ENCODE data around the gene RSRC1.

The RSRC1 gene

GRCh38 chr3:158079599-158079998 lies 30.3 kb upstream of the RSRC1 start:
- Histone ChIP-seq H3K4ac (ENCODE audit: low read depth, low read length) (no peak overlapping the region), H3K79me2 (ENCODE audit: control insufficient read depth, insufficient read depth, low read length, poor library complexity) (no peaks in the 10 kb centered on the region), H3K4me2 (ENCODE audit: low read length) (no peak overlapping the region), H2AFZ (ENCODE audit: insufficient read depth, low read length, poor library complexity) (no peak overlapping the region), H3K4me1 (ENCODE audit: control insufficient read depth in 1 of 2, insufficient read depth in 2 of 2, low read length in 2 of 2) (no peaks in the 10 kb centered on the region), H3K23ac (ENCODE audit: low read length) (no peak overlapping the region), H4K12ac (ENCODE audit: low read depth, low read length) (no peak overlapping the region), H4K8ac (ENCODE audit: low read depth, low read length) (no peak overlapping the region), H2AK5ac (ENCODE audit: low read length) (no peak overlapping the region), H3K14ac (ENCODE audit: low read length) (no peak overlapping the region), H3K36me3 (ENCODE audit: control insufficient read depth in 1 of 2, insufficient read depth in 2 of 2, low read length in 2 of 2) (no peaks in the 10 kb centered on the region), H2BK5ac (ENCODE audit: low read depth, low read length, poor library complexity) (no peak overlapping the region), H3K9me3 (ENCODE audit: insufficient read depth, low read depth, low read length) (no peaks in the 10 kb centered on the region), H4K91ac (ENCODE audit: low read depth, low read length) (no peak overlapping the region), H2BK12ac (ENCODE audit: low read length) (no peak overlapping the region), H2BK120ac (ENCODE audit: insufficient read depth, low read length, poor library complexity) (no peak overlapping the region), H3K79me1 (ENCODE audit: low read length) (no peaks in the 10 kb centered on the region), H3K27me3 (ENCODE audit: insufficient read depth, low read length) (no peaks in the 10 kb centered on the region), H3K18ac (ENCODE audit: low read length) (no peak overlapping the region), H3K4me3 (ENCODE audit: low read depth, low read length) (no peak overlapping the region), H3K9ac (ENCODE audit: low read length) (no peak overlapping the region), H3K27ac (ENCODE audit: low read depth, low read length) (no peak overlapping the region)
- DNase-seq = no peak
- no CpG with 5 or more reads among the region's 1 CpG for WGBS (ENCODE audit: extremely low coverage, insufficient coverage, insufficient read length)

- Histone ChIP-seq H2BK5ac (ENCODE audit: low read depth, low read length, poor library complexity) (no peak overlapping the region), H2AK5ac (ENCODE audit: low read length) (no peak overlapping the region), H3K27ac (ENCODE audit: low read depth, low read length) (no peak overlapping the region)
Measured at GRCh38 chr3:158084651-158085050, 25.2 kb upstream of the RSRC1 start.

GRCh38 chr3:158085358-158085757 lies 24.5 kb upstream of the RSRC1 start:
- H3K4me3 ChIP-seq (ENCODE audit: low read depth, low read length) = no peak overlapping the region
- H3K79me2 ChIP-seq (ENCODE audit: control insufficient read depth, insufficient read depth, low read length, poor library complexity) = no peaks in the 10 kb centered on the region
- no peak overlapping the region for H2AK5ac ChIP-seq (ENCODE audit: low read length)

More at GRCh38 chr3:158084651-158085050, 25.2 kb upstream of the RSRC1 start:
- no peak overlapping the region for H2BK120ac ChIP-seq (ENCODE audit: insufficient read depth, low read length, poor library complexity)
- H3K4me3 ChIP-seq (ENCODE audit: low read depth, low read length) = no peak overlapping the region
- H4K8ac ChIP-seq (ENCODE audit: low read depth, low read length) = no peak overlapping the region
- no peak overlapping the region for H4K91ac ChIP-seq (ENCODE audit: low read depth, low read length)
- no peaks in the 10 kb centered on the region for H3K9me3 ChIP-seq (ENCODE audit: insufficient read depth, low read depth, low read length)
- H3K4me1 ChIP-seq (ENCODE audit: control insufficient read depth in 1 of 2, insufficient read depth in 2 of 2, low read length in 2 of 2) = no peaks in the 10 kb centered on the region
- no peak overlapping the region for H2BK12ac ChIP-seq (ENCODE audit: low read length)
- H4K12ac ChIP-seq (ENCODE audit: low read depth, low read length) = no peak overlapping the region
- DNase-seq = no peak
- H3K9ac ChIP-seq (ENCODE audit: low read length) = no peak overlapping the region
- no peaks in the 10 kb centered on the region for H3K36me3 ChIP-seq (ENCODE audit: control insufficient read depth in 1 of 2, insufficient read depth in 2 of 2, low read length in 2 of 2)
- H3K23ac ChIP-seq (ENCODE audit: low read length) = no peak overlapping the region
- no peak overlapping the region for H3K4ac ChIP-seq (ENCODE audit: low read depth, low read length)
- H3K4me2 ChIP-seq (ENCODE audit: low read length) = no peak overlapping the region
- H3K27me3 ChIP-seq (ENCODE audit: insufficient read depth, low read length) = no peaks in the 10 kb centered on the region
- no peak overlapping the region for H2AFZ ChIP-seq (ENCODE audit: insufficient read depth, low read length, poor library complexity)
- H3K79me1 ChIP-seq (ENCODE audit: low read length) = no peaks in the 10 kb centered on the region
- no peak overlapping the region for H3K18ac ChIP-seq (ENCODE audit: low read length)
- no peaks in the 10 kb centered on the region for H3K79me2 ChIP-seq (ENCODE audit: control insufficient read depth, insufficient read depth, low read length, poor library complexity)
- H3K14ac ChIP-seq (ENCODE audit: low read length) = no peak overlapping the region

GRCh38 chr3:158085931-158086330 lies 24.0 kb upstream of the RSRC1 start:
- Histone ChIP-seq H3K4me3 (ENCODE audit: low read depth, low read length) (no peak overlapping the region), H3K4me2 (ENCODE audit: low read length) (no peak overlapping the region), H2BK12ac (ENCODE audit: low read length) (no peak overlapping the region), H4K8ac (ENCODE audit: low read depth, low read length) (no peak overlapping the region), H4K12ac (ENCODE audit: low read depth, low read length) (no peak overlapping the region), H2AK5ac (ENCODE audit: low read length) (no peak overlapping the region), H3K27me3 (ENCODE audit: insufficient read depth, low read length) (no peaks in the 10 kb centered on the region), H3K79me1 (ENCODE audit: low read length) (no peaks in the 10 kb centered on the region), H3K9ac (ENCODE audit: low read length) (no peak overlapping the region), H2BK120ac (ENCODE audit: insufficient read depth, low read length, poor library complexity) (no peak overlapping the region), H2BK5ac (ENCODE audit: low read depth, low read length, poor library complexity) (no peak overlapping the region), H3K4me1 (ENCODE audit: control insufficient read depth in 1 of 2, insufficient read depth in 2 of 2, low read length in 2 of 2) (no peaks in the 10 kb centered on the region), H3K18ac (ENCODE audit: low read length) (no peak overlapping the region), H2AFZ (ENCODE audit: insufficient read depth, low read length, poor library complexity) (no peak overlapping the region), H3K14ac (ENCODE audit: low read length) (no peak overlapping the region), H3K27ac (ENCODE audit: low read depth, low read length) (no peak overlapping the region), H3K79me2 (ENCODE audit: control insufficient read depth, insufficient read depth, low read length, poor library complexity) (no peaks in the 10 kb centered on the region), H4K91ac (ENCODE audit: low read depth, low read length) (no peak overlapping the region), H3K4ac (ENCODE audit: low read depth, low read length) (no peak overlapping the region), H3K9me3 (ENCODE audit: insufficient read depth, low read depth, low read length) (no peaks in the 10 kb centered on the region), H3K23ac (ENCODE audit: low read length) (no peak overlapping the region), H3K36me3 (ENCODE audit: control insufficient read depth in 1 of 2, insufficient read depth in 2 of 2, low read length in 2 of 2) (no peaks in the 10 kb centered on the region)
- no CpG with 5 or more reads among the region's 1 CpG for WGBS (ENCODE audit: extremely low coverage, insufficient coverage, insufficient read length)
- DNase-seq = no peak

More at GRCh38 chr3:158085358-158085757, 24.5 kb upstream of the RSRC1 start:
- Histone ChIP-seq H4K12ac (ENCODE audit: low read depth, low read length) (no peak overlapping the region), H3K4me2 (ENCODE audit: low read length) (no peak overlapping the region), H3K4ac (ENCODE audit: low read depth, low read length) (no peak overlapping the region), H3K4me1 (ENCODE audit: control insufficient read depth in 1 of 2, insufficient read depth in 2 of 2, low read length in 2 of 2) (no peaks in the 10 kb centered on the region), H2AFZ (ENCODE audit: insufficient read depth, low read length, poor library complexity) (no peak overlapping the region), H4K91ac (ENCODE audit: low read depth, low read length) (no peak overlapping the region), H3K18ac (ENCODE audit: low read length) (no peak overlapping the region), H3K14ac (ENCODE audit: low read length) (no peak overlapping the region), H3K36me3 (ENCODE audit: control insufficient read depth in 1 of 2, insufficient read depth in 2 of 2, low read length in 2 of 2) (no peaks in the 10 kb centered on the region), H3K27ac (ENCODE audit: low read depth, low read length) (no peak overlapping the region), H2BK120ac (ENCODE audit: insufficient read depth, low read length, poor library complexity) (no peak overlapping the region), H3K79me1 (ENCODE audit: low read length) (no peaks in the 10 kb centered on the region), H2BK12ac (ENCODE audit: low read length) (no peak overlapping the region), H3K9me3 (ENCODE audit: insufficient read depth, low read depth, low read length) (no peaks in the 10 kb centered on the region), H2BK5ac (ENCODE audit: low read depth, low read length, poor library complexity) (no peak overlapping the region), H3K9ac (ENCODE audit: low read length) (no peak overlapping the region), H3K27me3 (ENCODE audit: insufficient read depth, low read length) (no peaks in the 10 kb centered on the region), H3K23ac (ENCODE audit: low read length) (no peak overlapping the region), H4K8ac (ENCODE audit: low read depth, low read length) (no peak overlapping the region)
- no peak for DNase-seq

GRCh38 chr3:158086361-158086760 lies 23.5 kb upstream of the RSRC1 start:
- Histone ChIP-seq H4K12ac (ENCODE audit: low read depth, low read length) (no peak overlapping the region), H3K79me1 (ENCODE audit: low read length) (no peaks in the 10 kb centered on the region), H2BK12ac (ENCODE audit: low read length) (no peak overlapping the region), H3K27me3 (ENCODE audit: insufficient read depth, low read length) (no peaks in the 10 kb centered on the region), H3K4me3 (ENCODE audit: low read depth, low read length) (no peak overlapping the region), H3K79me2 (ENCODE audit: control insufficient read depth, insufficient read depth, low read length, poor library complexity) (no peaks in the 10 kb centered on the region), H2BK5ac (ENCODE audit: low read depth, low read length, poor library complexity) (no peak overlapping the region), H4K8ac (ENCODE audit: low read depth, low read length) (no peak overlapping the region), H3K18ac (ENCODE audit: low read length) (no peak overlapping the region), H3K4me2 (ENCODE audit: low read length) (no peak overlapping the region), H3K9ac (ENCODE audit: low read length) (no peak overlapping the region), H3K23ac (ENCODE audit: low read length) (no peak overlapping the region), H3K27ac (ENCODE audit: low read depth, low read length) (no peak overlapping the region), H3K9me3 (ENCODE audit: insufficient read depth, low read depth, low read length) (no peaks in the 10 kb centered on the region), H4K91ac (ENCODE audit: low read depth, low read length) (no peak overlapping the region), H3K4ac (ENCODE audit: low read depth, low read length) (no peak overlapping the region), H2BK120ac (ENCODE audit: insufficient read depth, low read length, poor library complexity) (no peak overlapping the region), H2AFZ (ENCODE audit: insufficient read depth, low read length, poor library complexity) (no peak overlapping the region), H2AK5ac (ENCODE audit: low read length) (no peak overlapping the region), H3K4me1 (ENCODE audit: control insufficient read depth in 1 of 2, insufficient read depth in 2 of 2, low read length in 2 of 2) (no peaks in the 10 kb centered on the region), H3K14ac (ENCODE audit: low read length) (no peak overlapping the region), H3K36me3 (ENCODE audit: control insufficient read depth in 1 of 2, insufficient read depth in 2 of 2, low read length in 2 of 2) (no peaks in the 10 kb centered on the region)
- no CpG with 5 or more reads among the region's 1 CpG for WGBS (ENCODE audit: extremely low coverage, insufficient coverage, insufficient read length)
- no peak for DNase-seq

Measured in trophoblast cell (in vitro differentiated cells and primary cell).